ENCODE measurements around the gene MANEAL. TPM values are rescaled to one million over a fixed set of nuclear protein-coding genes. Genes with fewer than 3 reads are reported as not detected.

MANEAL gene
- total and polyA plus RNA-seq, 2 of the 4 experiments (the other 2 are of a cell fraction) = 0.54 to 0.55 TPM

GRCh38 chr1:37846647-37847339 is 53.1 kb downstream of the MANEAL start:
- H3K27me3 ChIP-seq (ENCODE audit: control insufficient read depth, insufficient read depth, low read length) = no peaks in the 10 kb centered on the region
- no peak overlapping the region for H2BK5ac ChIP-seq (ENCODE audit: low read depth, low read length, poor library complexity, severe bottlenecking)
- no peak overlapping the region for H2BK20ac ChIP-seq (ENCODE audit: low read depth, low read length)
- H3K4me2 ChIP-seq (ENCODE audit: low read depth, low read length) = peak overlapping the region; percentile 2; the same call in 1 of the 2 replicates
- H3K14ac ChIP-seq (replicated peaks; ENCODE audit: low read depth, low read length) = no peak overlapping the region
- no peak overlapping the region for H3K4ac ChIP-seq (ENCODE audit: low read depth, low read length)
- no peak for ATAC-seq (ENCODE audit: low read depth)
- no peaks in the 10 kb centered on the region for H3K9me3 ChIP-seq (ENCODE audit: control insufficient read depth, insufficient read depth, low read length)
- H4K5ac ChIP-seq (ENCODE audit: low read depth, low read length) = no peak overlapping the region
- H2BK15ac ChIP-seq (ENCODE audit: low read depth, low read length) = no peak overlapping the region
- in situ Hi-C loops (cut with MboI; ENCODE audit: low sequenced_read_pairs) = no loop called here
- H3K36me3 ChIP-seq (ENCODE audit: control insufficient read depth, insufficient read depth, low read length) = peaks cover 9% of the 10 kb centered on the region
- no peak overlapping the region for H4K91ac ChIP-seq (ENCODE audit: insufficient read depth, low read depth, low read length)
- no peak overlapping the region for H3K27ac ChIP-seq (ENCODE audit: insufficient read depth, low read length)
- H3K4me3 ChIP-seq (ENCODE audit: insufficient read depth, low read depth, low read length) = no peak overlapping the region
- ChIA-PET CTCF (no interaction called here), POLR2A (ENCODE audit: unreplicated experiment) (interaction anchor here (0.7 kb wide), 1 partner anchor 112 kb away, joined by 8 read pairs; no protein-coding TSS in a partner anchor)
- peaks cover 45 to 76% of the 10 kb centered on the region in 2 experiments for H3K79me1 ChIP-seq (ENCODE audit: low read depth in 1 of 2, low read length in 2 of 2)
- H4K8ac ChIP-seq (ENCODE audit: low read depth in 2 of 2, low read length in 2 of 2) = no peak overlapping the region
- intact Hi-C loops (cut with micrococcal nuclease) = no loop called here
- no peak overlapping the region for H2AK5ac ChIP-seq (ENCODE audit: low read depth, low read length)
- no peak overlapping the region for H3K18ac ChIP-seq (ENCODE audit: low read depth, low read length)
- peaks cover 19% of the 10 kb centered on the region; the same call in 1 of the 2 replicates for H4K20me1 ChIP-seq (ENCODE audit: insufficient read depth, low read length)
- dilution Hi-C loops (cut with HindIII; ENCODE audit: low sequenced_read_pairs, unreplicated experiment) = no loop called here
- no peak overlapping the region for H2AFZ ChIP-seq (replicated peaks; ENCODE audit: low read length, poor library complexity)
- H3K56ac ChIP-seq (ENCODE audit: extremely low read depth, insufficient read depth, low read length) = no peak overlapping the region
- H2AK9ac ChIP-seq (replicated peaks; ENCODE audit: low read depth, low read length, poor library complexity) = no peak overlapping the region
- peaks cover 7% of the 10 kb centered on the region for H3K9me1 ChIP-seq (ENCODE audit: insufficient read depth, low read length)
- TF ChIP-seq MAFK (IDR thresholded peaks at IDR 0.05; ENCODE audit: low read depth, low read length) (no peak), CTCF (conservative IDR thresholded peaks at IDR 0.05; ENCODE audit: low read depth, low read length) (no peak), BHLHE40 (IDR thresholded peaks at IDR 0.05; ENCODE audit: low read depth, low read length) (no peak), RCOR1 (IDR thresholded peaks at IDR 0.05; ENCODE audit: insufficient replicate concordance, low read length) (no peak), CHD1 (IDR thresholded peaks at IDR 0.05; ENCODE audit: low read depth, low read length) (no peak), CEBPB (IDR thresholded peaks at IDR 0.05; ENCODE audit: low read depth, low read length) (no peak), POLR2A (IDR thresholded peaks at IDR 0.05; ENCODE audit: low read depth, low read length) (no peak), RFX5 (IDR thresholded peaks at IDR 0.05; ENCODE audit: low read depth, low read length) (no peak), MXI1 (IDR thresholded peaks at IDR 0.05; ENCODE audit: borderline replicate concordance, low read depth, low read length) (no peak), USF2 (IDR thresholded peaks at IDR 0.05; ENCODE audit: low read depth, low read length) (no peak), MAZ (IDR thresholded peaks at IDR 0.05; ENCODE audit: borderline replicate concordance, low read depth, low read length) (no peak), RAD21 (IDR thresholded peaks at IDR 0.05; ENCODE audit: low read length) (no peak)
- no CpG with 5 or more reads among the region's 4 CpGs for WGBS, 2 experiments (ENCODE audit: extremely low coverage in 2 of 2, insufficient read length in 1 of 2)
- H2BK120ac ChIP-seq (ENCODE audit: low read depth, low read length) = no peak overlapping the region
- BruUV-seq (replicated peaks) = no TSS peak
- H3K9ac ChIP-seq (ENCODE audit: low read depth, low read length) = no peak overlapping the region
- no peak for DNase-seq
- no peak overlapping the region for H3K23ac ChIP-seq (ENCODE audit: low read depth, low read length)
- peaks cover 3% of the 10 kb centered on the region for H3K4me1 ChIP-seq (ENCODE audit: control insufficient read depth, insufficient read depth, low read length)
